Measurements from ENCODE around the gene KRT3. TPM values are rescaled to one million over a fixed set of nuclear protein-coding genes. Genes with fewer than 3 reads are reported as not detected.

KRT3 gene
- total and polyA plus RNA-seq, 8 donors = not detected

- 84 to 87% methylated on average over 6 of the region's 6 CpGs for whole genome bisulfite sequencing, 2 donors
- no peaks in the 10 kb centered on the region for H3K4me1 ChIP-seq
- no peaks in the 10 kb centered on the region for H3K36me3 ChIP-seq
- no peak overlapping the region for H3K27ac ChIP-seq
- ATAC-seq = no peak
- H3K27me3 ChIP-seq = no peaks in the 10 kb centered on the region
- FAIRE-seq = no peak
- no peak for DNase-seq
- no peak for TF ChIP-seq CTCF (IDR thresholded peaks at IDR 0.05)
- no peaks in the 10 kb centered on the region for H3K9me3 ChIP-seq
- H3K4me3 ChIP-seq = no peak overlapping the region
- intact Hi-C loops (cut with DNase I) = no loop called here
These were observed 24.6 kb upstream of the KRT3 start for GRCh38 chr12:52820521-52820920.

- ATAC-seq (no peak), FAIRE-seq (no peak), DNase-seq (no peak)
- Histone ChIP-seq H3K36me3 (no peaks in the 10 kb centered on the region), H3K27me3 (no peaks in the 10 kb centered on the region), H3K27ac (no peak overlapping the region), H3K9me3 (no peaks in the 10 kb centered on the region), H3K4me3 (no peak overlapping the region), H3K4me1 (no peaks in the 10 kb centered on the region)
- intact Hi-C loops (cut with DNase I) = no loop called here
- TF ChIP-seq CTCF (IDR thresholded peaks at IDR 0.05) = no peak
- WGBS, 2 donors = 72 to 79% methylated on average over 7 of the region's 7 CpGs
These were observed 24.0 kb upstream of the KRT3 start for GRCh38 chr12:52819731-52820510.

GRCh38 chr12:52818887-52819420, 23.0 kb upstream of the KRT3 start:
- TF ChIP-seq CTCF (IDR thresholded peaks at IDR 0.05) = no peak

GRCh38 chr12:52818388-52818787, 22.5 kb upstream of the KRT3 start:
- WGBS, 2 donors = 47 to 51% methylated on average over 7 of the region's 7 CpGs
- H3K27ac ChIP-seq = no peak overlapping the region
- H3K27me3 ChIP-seq = no peaks in the 10 kb centered on the region
- no peak for TF ChIP-seq CTCF (IDR thresholded peaks at IDR 0.05)
- DNase-seq (no peak), ATAC-seq (no peak), FAIRE-seq (no peak)
- H3K36me3 ChIP-seq = no peaks in the 10 kb centered on the region
- no peaks in the 10 kb centered on the region for H3K9me3 ChIP-seq
- no peaks in the 10 kb centered on the region for H3K4me1 ChIP-seq
- intact Hi-C loops (cut with DNase I) = no loop called here
- no peak overlapping the region for H3K4me3 ChIP-seq

More at GRCh38 chr12:52818887-52819420, 23.0 kb upstream of the KRT3 start:
- Histone ChIP-seq H3K4me3 (no peak overlapping the region), H3K27ac (no peak overlapping the region), H3K27me3 (no peaks in the 10 kb centered on the region), H3K4me1 (no peaks in the 10 kb centered on the region), H3K36me3 (no peaks in the 10 kb centered on the region), H3K9me3 (no peaks in the 10 kb centered on the region)
- intact Hi-C loops (cut with DNase I) = no loop called here
- no peak for FAIRE-seq
- no peak for ATAC-seq
- 58 to 59% methylated on average over 7 of the region's 7 CpGs for WGBS, 2 donors
- DNase-seq = no peak

GRCh38 chr12:52817699-52818238, 21.9 kb upstream of the KRT3 start:
- Histone ChIP-seq H3K9me3 (no peaks in the 10 kb centered on the region), H3K4me3 (no peak overlapping the region), H3K4me1 (no peaks in the 10 kb centered on the region), H3K27ac (no peak overlapping the region), H3K36me3 (no peaks in the 10 kb centered on the region), H3K27me3 (no peaks in the 10 kb centered on the region)
- no peak for FAIRE-seq
- no peak for TF ChIP-seq CTCF (IDR thresholded peaks at IDR 0.05)
- DNase-seq = no peak
- ATAC-seq = no peak
- WGBS, 2 donors = 61 to 68% methylated on average over 2 of the region's 2 CpGs
- intact Hi-C loops (cut with DNase I) = no loop called here

Data from pancreas (tissue), 10 donors.